H1 (cell line): ENCODE results near the gene GIT1. TPM values are rescaled to one million over a fixed set of nuclear protein-coding genes. Genes with fewer than 3 reads are reported as not detected.

Experiments
- CTCF ChIA-PET: fragments of 300-600 bp; sonication (Branson Sonifier 250); formaldehyde crosslinking; loops from one replicate; lab custom pipeline; 2021; ENCODE audit not compliant: partially characterized antibody; lab: Charles Lee
- POLR2A ChIA-PET: fragments of 300-600 bp; sonication (Branson Sonifier 250); formaldehyde crosslinking; loops from one replicate; lab custom pipeline; 2021; ENCODE audit warnings: inconsistent platforms; ENCODE audit not compliant: partially characterized antibody; lab: Charles Lee
- DNase-seq, 2 experiments: peaks; one replicate each; pipeline versions ENCODE4 v3.0.0 to v3.0.0-alpha.2; 2010 to 2022; ENCODE audit warnings: low spot score in 2 of 2, low read depth in 1 of 2, mixed read lengths in 1 of 2
- FAIRE-seq: peaks from 2 replicates; lab custom pipeline; 2011; peaks lifted over from hg19 to GRCh38; lab: Jason Lieb, UNC
- H2AFZ ChIP-seq: 2 replicates; pipeline ENCODE4 v1.8.1; 2012; ENCODE audit warnings: low read length, inconsistent platforms
- H2AK5ac ChIP-seq: 2 replicates; pipeline ENCODE4 v1.6.1; 2013; ENCODE audit warnings: low read depth, low read length
- H2BK120ac ChIP-seq: replicated peaks from 2 replicates; pipeline ENCODE3; 2013; ENCODE audit warnings: low read depth, low read length, inconsistent platforms
- H2BK12ac ChIP-seq: 2 replicates; pipeline ENCODE4 v1.6.1; 2013; ENCODE audit warnings: low read depth, low read length
- H2BK15ac ChIP-seq: 2 replicates; pipeline ENCODE4 v1.6.1; 2013; ENCODE audit warnings: low read length
- H2BK20ac ChIP-seq: 2 replicates; pipeline ENCODE4 v1.6.1; 2013; ENCODE audit warnings: low read length
- H2BK5ac ChIP-seq: 2 replicates; pipeline ENCODE4 v1.6.1; 2013; ENCODE audit warnings: low read depth, low read length
- H3K14ac ChIP-seq: 2 replicates; pipeline ENCODE4 v1.6.1; 2013; ENCODE audit warnings: inconsistent platforms; ENCODE audit not compliant: insufficient read length
- H3K18ac ChIP-seq: 2 replicates; pipeline ENCODE4 v1.6.1; 2013; ENCODE audit warnings: low read length; ENCODE audit errors: extremely low read depth
- H3K23ac ChIP-seq: 2 replicates; pipeline ENCODE4 v1.6.1; 2013; ENCODE audit warnings: inconsistent platforms; ENCODE audit not compliant: insufficient read length
- H3K23me2 ChIP-seq: 2 replicates; pipeline ENCODE4 v1.6.1; 2013; ENCODE audit warnings: low read depth, low read length
- H3K27ac ChIP-seq: 2 replicates; pipeline ENCODE4 v1.6.1; 2011; ENCODE audit warnings: low read depth, low read length, inconsistent platforms
- H3K27me3 ChIP-seq, 4 experiments: replicated peaks in 1 of 4; 1 replicate in 1 of 4; 2 replicates in 3 of 4; pipeline versions ENCODE4 v1.6.1 to v1.8.1; 2011 to 2013; ENCODE audit warnings: low read length in 3 of 4, mild to moderate bottlenecking in 3 of 4, inconsistent platforms in 2 of 4, mixed read lengths in 2 of 4, moderate library complexity in 1 of 4; ENCODE audit not compliant: control insufficient read depth in 3 of 4, insufficient read depth in 3 of 4; ENCODE audit errors: extremely low read depth in 1 of 4
- H3K36me3 ChIP-seq, 4 experiments: 2 replicates each; pipeline versions ENCODE4 v1.6.1 to v1.8.1; 2011 to 2013; ENCODE audit warnings: mild to moderate bottlenecking in 4 of 4, low read length in 3 of 4, moderate library complexity in 2 of 4, control low read depth in 1 of 4, inconsistent platforms in 1 of 4; ENCODE audit not compliant: insufficient read depth in 4 of 4, control insufficient read depth in 2 of 4
- H3K4ac ChIP-seq: replicated peaks from 2 replicates; pipeline ENCODE3; 2013; ENCODE audit warnings: low read length, low read depth, mixed read lengths, inconsistent platforms; ENCODE audit not compliant: insufficient read length
- H3K4me1 ChIP-seq, 4 experiments: replicated peaks in 1 of 4; 1 replicate in 1 of 4; 2 replicates in 3 of 4; pipeline versions ENCODE4 v1.6.1 to v1.8.1; 2011 to 2013; ENCODE audit warnings: low read length in 3 of 4, inconsistent platforms in 2 of 4, mixed read lengths in 1 of 4; ENCODE audit not compliant: insufficient read depth in 4 of 4, control insufficient read depth in 3 of 4
- H3K4me2 ChIP-seq, 2 experiments: 2 replicates each; pipeline versions ENCODE4 v1.6.1 to v1.8.1; 2011 to 2013; ENCODE audit warnings: low read depth in 2 of 2, low read length in 2 of 2, control low read depth in 1 of 2, inconsistent platforms in 1 of 2, mild to moderate bottlenecking in 1 of 2; ENCODE audit not compliant: insufficient read depth in 1 of 2
- H3K4me3 ChIP-seq, 4 experiments: fragments of 200-600, 300-600 bp in 1 of 4; sonication (generic), shearing (Covaris generic), sonication (Bioruptor Twin) in 1 of 4; 2 replicates each; pipeline versions ENCODE4 v1.5.1 to v1.8.1; 2011 to 2016; ENCODE audit warnings: low read length in 4 of 4, low read depth in 3 of 4, control low read depth in 2 of 4, inconsistent platforms in 2 of 4, mild to moderate bottlenecking in 2 of 4, mixed read lengths in 1 of 4, moderate library complexity in 1 of 4; ENCODE audit not compliant: insufficient read depth in 2 of 4; ENCODE audit errors: extremely low read depth in 1 of 4
- H3K56ac ChIP-seq: replicated peaks from 2 replicates; pipeline ENCODE3; 2013; ENCODE audit warnings: low read depth, mild to moderate bottlenecking, mixed read lengths, low read length, inconsistent platforms; ENCODE audit not compliant: insufficient read length
- H3K79me1 ChIP-seq: 2 replicates; pipeline ENCODE4 v1.6.1; 2013; ENCODE audit warnings: low read depth, low read length, control low read depth
- H3K79me2 ChIP-seq, 2 experiments: 2 replicates each; pipeline versions ENCODE4 v1.6.1 to v1.8.1; 2012 to 2013; ENCODE audit warnings: low read length in 2 of 2, mild to moderate bottlenecking in 2 of 2, inconsistent platforms in 1 of 2; ENCODE audit not compliant: insufficient read depth in 2 of 2, control insufficient read depth in 1 of 2
- H3K9ac ChIP-seq, 4 experiments: replicated peaks in 1 of 4; 1 replicate in 1 of 4; 2 replicates in 3 of 4; pipeline versions ENCODE4 v1.6.1 to v1.8.1; 2011 to 2013; ENCODE audit warnings: low read depth in 3 of 4, low read length in 3 of 4, control low read depth in 2 of 4, mild to moderate bottlenecking in 2 of 4, moderate library complexity in 2 of 4, inconsistent platforms in 1 of 4; ENCODE audit errors: extremely low read depth in 1 of 4
- H3K9me3 ChIP-seq, 2 experiments: 2 replicates each; pipeline versions ENCODE4 v1.6.1 to v1.8.1; 2012 to 2013; ENCODE audit warnings: mild to moderate bottlenecking in 2 of 2, moderate library complexity in 2 of 2, control low read depth in 1 of 2, inconsistent platforms in 1 of 2, low read depth in 1 of 2, low read length in 1 of 2, mixed read lengths in 1 of 2; ENCODE audit not compliant: insufficient read depth in 2 of 2
- H4K20me1 ChIP-seq, 2 experiments: replicated peaks in 1 of 2; 2 replicates each; pipeline versions ENCODE3 to v1.8.1; 2011 to 2013; ENCODE audit warnings: inconsistent platforms in 2 of 2, low read length in 2 of 2, mild to moderate bottlenecking in 1 of 2; ENCODE audit not compliant: insufficient read depth in 2 of 2, control insufficient read depth in 1 of 2
- H4K5ac ChIP-seq: 2 replicates; pipeline ENCODE4 v1.6.1; 2013; ENCODE audit warnings: low read length, low read depth, mixed read lengths, inconsistent platforms; ENCODE audit not compliant: insufficient read length
- H4K8ac ChIP-seq: 2 replicates; pipeline ENCODE4 v1.8.0; 2013; ENCODE audit warnings: mild to moderate bottlenecking, moderate library complexity, low read length, inconsistent platforms; ENCODE audit not compliant: insufficient read depth; ENCODE audit errors: extremely low read depth
- H4K91ac ChIP-seq: replicated peaks from 2 replicates; pipeline ENCODE3; 2013; ENCODE audit warnings: low read length, mixed read lengths, inconsistent platforms; ENCODE audit not compliant: insufficient read length
- NRF1 ChIP-seq: IDR thresholded peaks from 2 replicates; pipeline ENCODE4 v1.6.1; 2011; ENCODE audit warnings: mild to moderate bottlenecking, low read depth, low read length, improper control_type of control experiment
- RFX5 ChIP-seq: IDR thresholded peaks from 2 replicates; pipeline ENCODE4 v1.6.1; 2011; ENCODE audit warnings: low read depth, low read length, improper control_type of control experiment, borderline replicate concordance
- WGBS, 2 experiments: shearing (Covaris generic) in 1 of 2; methylation state at CpG; one replicate each; pipeline versions ENCODE4 v1.1.6 to v1.1.7; 2013 to 2015; ENCODE audit warnings: low lambda C conversion rate in 2 of 2, mixed read lengths in 2 of 2, inconsistent platforms in 1 of 2, low coverage in 1 of 2, missing lambda C conversion rate in 1 of 2; ENCODE audit not compliant: insufficient replicate concordance in 2 of 2, insufficient coverage in 1 of 2, insufficient read length in 1 of 2; ENCODE audit errors: extremely low coverage in 1 of 2, missing lambda C conversion rate in 1 of 2; 5-methylcytosine and 5-hydroxymethylcytosine counted together
- polyA plus RNA-seq, 7 experiments: library from polyadenylated mRNA; depleted of rRNA in 3 of 7; stranded (reverse) in 5 of 7; unstranded in 2 of 7; fragments of >200 nt in 5 of 7; fragments of 200-250 nt in 2 of 7; gene quantifications; 1 replicate in 5 of 7; 2 replicates in 1 of 7; 4 replicates in 1 of 7; pipeline versions ENCODE4 v1.2.1 to v1.2.3, GENCODE V29; 2011 to 2013; ENCODE audit warnings: missing spikeins in 2 of 7, mixed read lengths in 2 of 7
- total RNA-seq: library from RNA; stranded (reverse); fragmentation: NEBNext Ultra II Directional; extraction: Animal tissue kit (Norgen Biotek cat#: 25700); gene quantifications from 2 replicates; pipeline ENCODE4 v1.2.1, GENCODE V29; 2021

Gene GIT1
- total and polyA plus RNA-seq, 2 of the 8 experiments (the other 6 are each of a cell fraction or from before 2014, with no cell fraction given) = 62.4 to 63.0 TPM

GRCh38 chr17:29578626-29579485 lies 10.6 kb downstream of the GIT1 start:
- FAIRE-seq = no peak
- Histone ChIP-seq H3K4me2 (no peak overlapping the region), H3K36me3 (peaks cover 14 to 33% (median 15%) of the 10 kb centered on the region in 4 experiments; a peak in 6 of 8 replicates), H2BK5ac (no peak overlapping the region), H2BK12ac (no peak overlapping the region), H2AK5ac (no peak overlapping the region), H2BK15ac (no peak overlapping the region), H3K56ac (no peak overlapping the region), H2BK20ac (no peak overlapping the region), H3K18ac (no peak overlapping the region), H3K9me3 (no peaks in the 10 kb centered on the region), H2AFZ (no peak overlapping the region), H3K27ac (no peak overlapping the region), H3K4me1 (no peaks in the 10 kb centered on the region; a peak in 1 of 7 replicates), H3K4ac (no peak overlapping the region), H3K79me2 (peaks cover 0 to under 1% of the 10 kb centered on the region in 2 experiments; a peak in 1 of 4 replicates), H2BK120ac (no peak overlapping the region), H4K20me1 (peaks cover 0 to 13% of the 10 kb centered on the region in 2 experiments), H4K91ac (no peak overlapping the region), H3K14ac (no peak overlapping the region), H3K9ac (no peak overlapping the region), H3K27me3 (no peaks in the 10 kb centered on the region), H3K4me3 (no peak overlapping the region), H3K23ac (no peak overlapping the region), H4K8ac (no peak overlapping the region), H4K5ac (no peak overlapping the region), H3K79me1 (peaks cover 3% of the 10 kb centered on the region; the same call in 1 of the 2 replicates), H3K23me2 (no peaks in the 10 kb centered on the region)
- ChIA-PET POLR2A (interaction anchor here (1.0 to 5.1 kb wide), 4 partner anchors 9 to 19 kb away, joined by 3 to 19 read pairs (median 4); partner anchors contain the start of gene ANKRD13B), CTCF (interaction anchor here (0.7 to 15.3 kb wide), 13 partner anchors 9 to 515 kb away, joined by 3 to 193 read pairs (median 4); partner anchors contain the start of genes ABHD15, ANKRD13B and CORO6)
- TF ChIP-seq RFX5 (no peak), NRF1 (no peak)
- no peak for DNase-seq
- WGBS, 2 experiments = 91% methylated on average over 14 of the region's 14 CpGs; no CpG with 5 or more reads in 1 of the 2 experiments
